ENCODE measurements around the gene SLC16A1. TPM values are rescaled to one million over a fixed set of nuclear protein-coding genes. Genes with fewer than 3 reads are reported as not detected.
A peak's percentile ranks its signal among the peaks of the same experiment; 100 is the strongest.

Gene SLC16A1
- total and polyA plus RNA-seq, 2 experiments from 2014 or later = 97.5 to 178 TPM

DNA sequence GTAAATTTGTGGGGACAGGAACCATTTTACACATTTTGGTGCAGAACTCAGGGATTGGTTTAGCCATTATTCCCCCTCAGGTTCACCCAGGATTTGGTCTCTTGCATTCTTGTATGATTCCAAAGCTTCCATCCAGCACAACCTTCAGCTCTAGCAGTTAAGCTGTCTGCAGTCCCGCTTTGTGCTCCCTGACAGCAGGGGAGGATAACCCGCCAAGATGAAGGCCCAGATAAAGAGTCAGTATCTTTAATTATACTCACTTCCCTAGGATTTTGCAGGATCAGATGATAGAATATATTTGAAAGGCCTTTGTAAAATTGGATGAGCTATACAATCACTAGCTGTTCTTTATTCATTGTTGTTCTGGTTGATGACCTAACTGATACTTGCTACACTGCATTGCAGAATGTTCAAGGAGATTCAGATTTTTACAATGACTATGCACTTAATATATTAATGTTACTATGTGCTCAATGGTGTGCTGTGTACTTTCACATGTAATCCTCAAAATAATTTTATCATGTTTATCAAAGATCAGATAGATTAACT, 49.8 kb downstream of the SLC16A1 start:
- 96 to 97% methylated on average over 2 of the region's 2 CpGs for WGBS, 2 experiments (ENCODE audit: low coverage in 1 of 2, low lambda C conversion rate in 2 of 2, missing lambda C conversion rate in 2 of 2)
- Histone ChIP-seq H3K79me2 (ENCODE audit: insufficient read depth) (peaks cover 30% of the 10 kb centered on the region), H3K9me2 (ENCODE audit: insufficient read depth) (no peaks in the 10 kb centered on the region; the same call in 1 of the 2 replicates), H3K9me3 (ENCODE audit: low read depth) (no peaks in the 10 kb centered on the region), H3K9ac (no peak overlapping the region), H3K27ac (peak overlapping the region; percentile 12; the same call in 1 of the 2 replicates), H3K4me3 (no peak overlapping the region), H3K27me3 (replicated peaks; ENCODE audit: insufficient read depth) (no peaks in the 10 kb centered on the region), H4K20me1 (ENCODE audit: insufficient read depth) (0 out of 2 replicates have a peak, but pooled peaks cover 3% of the 10 kb centered on the region), H3F3A (ENCODE audit: insufficient read depth) (peaks cover 45% of the 10 kb centered on the region), H3K36me3 (ENCODE audit: low read depth) (peaks cover 10% of the 10 kb centered on the region), H3K4me1 (ENCODE audit: insufficient read depth) (peaks cover 32% of the 10 kb centered on the region), H2AFZ (no peak overlapping the region), H3K4me2 (ENCODE audit: unreplicated experiment) (no peak overlapping the region)
- TF ChIP-seq EZH2 (IDR thresholded peaks at IDR 0.05; ENCODE audit: insufficient read depth, poor library complexity, severe bottlenecking) (no peak), EZH2phosphoT487 (IDR thresholded peaks at IDR 0.05; ENCODE audit: insufficient read depth, low read depth) (no peak)
- in situ Hi-C loops (cut with MboI) = no loop called here
- no peak for DNase-seq

DNA sequence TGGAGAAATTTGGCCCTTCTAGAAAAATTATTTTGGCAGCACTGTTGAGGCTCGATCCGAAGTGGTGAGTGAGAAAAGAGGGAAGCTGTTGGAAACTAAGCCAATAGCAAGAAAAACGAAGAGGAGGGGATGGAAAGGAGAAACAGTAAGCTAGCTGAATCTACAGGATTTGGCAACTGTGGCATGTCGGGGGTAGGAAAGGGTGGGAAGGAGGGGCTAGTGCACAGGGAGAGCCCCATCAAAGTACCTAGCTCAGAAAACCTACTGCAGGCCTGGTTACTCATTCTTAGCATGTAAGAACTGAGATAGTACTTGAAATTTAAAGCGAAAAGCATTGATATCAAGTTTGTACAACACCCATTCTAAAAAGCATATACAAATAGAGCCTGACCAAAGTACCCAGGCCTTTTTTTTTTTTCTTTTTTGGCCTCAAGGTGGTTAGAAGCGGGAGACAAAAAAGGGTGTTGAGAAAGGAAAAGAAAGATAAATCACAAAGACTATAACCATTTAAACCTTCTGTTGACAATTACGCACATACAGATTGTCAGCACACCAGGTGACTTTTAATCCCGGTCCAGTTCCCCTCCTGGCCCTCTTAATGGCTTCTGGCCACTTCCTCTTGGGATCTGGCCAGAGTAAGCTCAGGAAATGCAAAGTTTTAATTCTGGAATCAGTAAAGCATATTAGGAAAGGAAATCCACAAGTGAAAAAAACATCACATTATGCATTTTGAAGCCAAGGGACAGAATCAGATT, 50.4 kb downstream of the SLC16A1 start:
- no peak overlapping the region for H2AFZ ChIP-seq

DNA sequence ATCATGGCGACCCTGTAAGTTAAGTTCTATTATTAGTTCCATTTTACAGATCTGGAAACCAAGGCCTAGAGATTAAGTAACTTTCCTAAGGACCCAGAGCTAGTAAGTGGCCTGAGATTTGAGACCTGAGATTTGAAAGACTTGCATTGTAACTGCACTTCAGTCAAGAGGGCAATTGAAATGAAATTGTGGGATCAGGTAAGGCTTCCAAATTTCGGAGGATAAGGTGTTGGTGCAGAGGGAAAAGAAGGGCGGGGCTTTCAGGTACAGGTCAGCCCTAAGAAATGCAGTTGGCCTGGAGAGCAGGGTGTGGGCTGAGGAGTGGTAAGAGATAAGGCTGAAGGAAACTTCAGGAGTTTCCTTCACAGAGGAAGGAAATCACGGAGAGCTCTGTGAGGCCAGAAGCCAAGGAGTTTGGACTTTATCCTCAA, 51.1 kb downstream of the SLC16A1 start:
- peak overlapping the region; percentile 70 for H3K27ac ChIP-seq
- H4K20me1 ChIP-seq (ENCODE audit: insufficient read depth) = 0 out of 2 replicates have a peak, but pooled peaks cover 3% of the 10 kb centered on the region
- H3K4me2 ChIP-seq (ENCODE audit: unreplicated experiment) = peak overlapping the region; percentile 27
- peaks cover 45% of the 10 kb centered on the region for H3F3A ChIP-seq (ENCODE audit: insufficient read depth)
- in situ Hi-C loops (cut with MboI) = no loop called here
- TF ChIP-seq EZH2 (IDR thresholded peaks at IDR 0.05; ENCODE audit: insufficient read depth, poor library complexity, severe bottlenecking) (no peak), EZH2phosphoT487 (IDR thresholded peaks at IDR 0.05; ENCODE audit: insufficient read depth, low read depth) (no peak)
- no peak overlapping the region for H3K9ac ChIP-seq
- no peaks in the 10 kb centered on the region; the same call in 1 of the 2 replicates for H3K36me3 ChIP-seq (ENCODE audit: low read depth)
- H2AFZ ChIP-seq = no peak overlapping the region
- H3K9me2 ChIP-seq (ENCODE audit: insufficient read depth) = no peaks in the 10 kb centered on the region; the same call in 1 of the 2 replicates
- no peak for DNase-seq
- no peaks in the 10 kb centered on the region for H3K27me3 ChIP-seq (replicated peaks; ENCODE audit: insufficient read depth)
- H3K4me3 ChIP-seq = no peak overlapping the region
- no peaks in the 10 kb centered on the region for H3K9me3 ChIP-seq (ENCODE audit: low read depth)
- H3K79me2 ChIP-seq (ENCODE audit: insufficient read depth) = peaks cover 19% of the 10 kb centered on the region
- H3K4me1 ChIP-seq (ENCODE audit: insufficient read depth) = peaks cover 32% of the 10 kb centered on the region
- 93 to 95% methylated on average over 4 of the region's 4 CpGs for WGBS, 2 experiments (ENCODE audit: low coverage in 1 of 2, low lambda C conversion rate in 2 of 2, missing lambda C conversion rate in 2 of 2)

More for the DNA sequence above, 50.4 kb downstream of the SLC16A1 start:
- H3K9me3 ChIP-seq (ENCODE audit: low read depth) = no peaks in the 10 kb centered on the region
- peaks cover 32% of the 10 kb centered on the region for H3K4me1 ChIP-seq (ENCODE audit: insufficient read depth)
- 74 to 76% methylated on average over 8 of the region's 8 CpGs for WGBS, 2 experiments (ENCODE audit: low coverage in 1 of 2, low lambda C conversion rate in 2 of 2, missing lambda C conversion rate in 2 of 2)
- peaks cover 26% of the 10 kb centered on the region for H3K79me2 ChIP-seq (ENCODE audit: insufficient read depth)
- H3K9ac ChIP-seq = no peak overlapping the region
- H3F3A ChIP-seq (ENCODE audit: insufficient read depth) = peaks cover 45% of the 10 kb centered on the region
- H3K4me3 ChIP-seq = no peak overlapping the region
- peaks cover 4% of the 10 kb centered on the region for H3K36me3 ChIP-seq (ENCODE audit: low read depth)
- in situ Hi-C loops (cut with MboI) = no loop called here
- H3K27me3 ChIP-seq (replicated peaks; ENCODE audit: insufficient read depth) = no peaks in the 10 kb centered on the region
- peak overlapping the region; percentile 27 for H3K4me2 ChIP-seq (ENCODE audit: unreplicated experiment)
- no peak for TF ChIP-seq EZH2phosphoT487 (IDR thresholded peaks at IDR 0.05; ENCODE audit: insufficient read depth, low read depth)
- TF ChIP-seq EZH2 (IDR thresholded peaks at IDR 0.05; ENCODE audit: insufficient read depth, poor library complexity, severe bottlenecking) = no peak
- no peak for DNase-seq
- peak overlapping the region; percentile 70 for H3K27ac ChIP-seq
- H4K20me1 ChIP-seq (ENCODE audit: insufficient read depth) = 0 out of 2 replicates have a peak, but pooled peaks cover 3% of the 10 kb centered on the region
- H3K9me2 ChIP-seq (ENCODE audit: insufficient read depth) = no peaks in the 10 kb centered on the region; the same call in 1 of the 2 replicates

DNA sequence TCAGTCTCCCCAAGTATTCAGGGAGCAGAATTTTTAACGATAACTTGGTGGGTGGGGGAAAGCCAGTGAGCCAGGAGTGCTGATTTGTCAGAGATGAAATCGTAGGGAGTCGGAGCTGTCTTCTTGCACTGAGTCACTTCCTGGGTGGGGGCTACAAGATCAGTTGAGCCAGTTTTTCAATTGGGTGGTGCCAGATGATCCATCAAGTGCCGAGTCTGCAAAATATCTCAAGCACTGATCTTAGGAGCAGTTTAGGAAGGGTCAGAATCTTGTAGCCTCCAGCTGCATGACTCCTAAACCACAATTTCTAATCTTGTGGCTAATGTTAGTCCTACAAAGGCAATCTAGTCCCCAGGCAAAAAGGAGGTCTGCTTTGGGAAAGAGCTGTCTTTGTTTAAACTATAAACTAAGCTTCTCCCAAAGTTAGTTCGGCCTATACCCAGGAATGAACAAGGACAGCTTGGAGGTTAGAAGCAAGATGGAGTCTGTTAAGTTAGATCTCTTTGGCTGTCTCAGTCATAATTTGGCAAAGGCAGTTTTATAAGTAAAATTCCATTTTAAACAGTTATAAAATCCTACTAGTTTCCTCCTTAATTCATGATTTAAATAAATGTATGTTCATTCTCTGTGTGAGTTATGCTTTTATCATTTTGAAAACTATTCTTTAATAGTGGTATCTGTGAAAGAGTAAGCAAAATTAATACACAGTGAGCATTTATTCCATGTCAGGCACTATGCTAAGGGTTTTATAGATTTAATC, 51.7 kb downstream of the SLC16A1 start:
- Histone ChIP-seq H3K4me2 (ENCODE audit: unreplicated experiment) (peak overlapping the region; percentile 27), H3F3A (ENCODE audit: insufficient read depth) (peaks cover 45% of the 10 kb centered on the region), H2AFZ (peak overlapping the region; percentile 38), H3K9me2 (ENCODE audit: insufficient read depth) (no peaks in the 10 kb centered on the region; the same call in 1 of the 2 replicates), H4K20me1 (ENCODE audit: insufficient read depth) (0 out of 2 replicates have a peak, but pooled peaks cover 3% of the 10 kb centered on the region), H3K27ac (peak overlapping the region; percentile 70), H3K27me3 (replicated peaks; ENCODE audit: insufficient read depth) (no peaks in the 10 kb centered on the region), H3K9ac (no peak overlapping the region), H3K36me3 (ENCODE audit: low read depth) (no peaks in the 10 kb centered on the region; the same call in 1 of the 2 replicates), H3K9me3 (ENCODE audit: low read depth) (no peaks in the 10 kb centered on the region), H3K79me2 (ENCODE audit: insufficient read depth) (peaks cover 16% of the 10 kb centered on the region), H3K4me3 (0 out of 2 replicates have a peak overlapping the region, but pooled peaks have one; percentile 21), H3K4me1 (ENCODE audit: insufficient read depth) (peaks cover 32% of the 10 kb centered on the region)
- no peak for TF ChIP-seq EZH2 (IDR thresholded peaks at IDR 0.05; ENCODE audit: insufficient read depth, poor library complexity, severe bottlenecking)
- TF ChIP-seq EZH2phosphoT487 (IDR thresholded peaks at IDR 0.05; ENCODE audit: insufficient read depth, low read depth) = no peak
- DNase-seq = peak; percentile 87
- in situ Hi-C loops (cut with MboI) = no loop called here
- WGBS, 2 experiments (ENCODE audit: low coverage in 1 of 2, low lambda C conversion rate in 2 of 2, missing lambda C conversion rate in 2 of 2) = 19 to 21% methylated on average over 5 of the region's 5 CpGs

Measured in GM23248 (cell line).